22Rv1 (cell line): ENCODE measurements around the gene ASPSCR1.

Source experiments
- ZFX ChIP-seq: fragments of 450-650 bp; IDR thresholded peaks from 2 replicates; pipeline ENCODE4 v1.6.1; 2017; ENCODE audit warnings: antibody characterized with exemption, borderline replicate concordance
- TF ChIP-seq, protein P1 (sequence below): fragments of 450-650 bp; IDR thresholded peaks from 2 replicates; pipeline ENCODE4 v1.5.1; 2017; ENCODE audit warnings: mild to moderate bottlenecking

DNA sequence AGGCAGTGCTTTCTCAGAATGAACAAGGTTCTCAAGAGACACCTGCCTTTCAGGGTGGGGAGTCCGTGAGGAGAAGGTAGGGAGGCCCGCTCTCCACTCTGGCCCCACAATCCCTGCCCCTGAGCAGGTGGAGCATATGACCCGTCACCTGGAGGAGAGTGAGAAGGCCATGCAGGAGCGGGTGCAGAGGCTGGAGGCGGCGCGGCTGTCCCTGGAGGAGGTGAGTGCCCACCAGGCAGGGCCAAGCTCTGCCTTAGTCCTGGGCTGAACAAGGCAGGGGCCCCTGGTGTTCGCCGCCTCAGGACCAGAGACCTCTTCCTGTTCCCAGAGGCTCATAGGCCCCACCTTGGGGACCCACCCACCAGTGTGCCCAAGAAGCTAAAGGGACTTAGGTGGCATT lies 51.5 kb downstream of the ASPSCR1 start:
- TF ChIP-seq, protein P1, sequence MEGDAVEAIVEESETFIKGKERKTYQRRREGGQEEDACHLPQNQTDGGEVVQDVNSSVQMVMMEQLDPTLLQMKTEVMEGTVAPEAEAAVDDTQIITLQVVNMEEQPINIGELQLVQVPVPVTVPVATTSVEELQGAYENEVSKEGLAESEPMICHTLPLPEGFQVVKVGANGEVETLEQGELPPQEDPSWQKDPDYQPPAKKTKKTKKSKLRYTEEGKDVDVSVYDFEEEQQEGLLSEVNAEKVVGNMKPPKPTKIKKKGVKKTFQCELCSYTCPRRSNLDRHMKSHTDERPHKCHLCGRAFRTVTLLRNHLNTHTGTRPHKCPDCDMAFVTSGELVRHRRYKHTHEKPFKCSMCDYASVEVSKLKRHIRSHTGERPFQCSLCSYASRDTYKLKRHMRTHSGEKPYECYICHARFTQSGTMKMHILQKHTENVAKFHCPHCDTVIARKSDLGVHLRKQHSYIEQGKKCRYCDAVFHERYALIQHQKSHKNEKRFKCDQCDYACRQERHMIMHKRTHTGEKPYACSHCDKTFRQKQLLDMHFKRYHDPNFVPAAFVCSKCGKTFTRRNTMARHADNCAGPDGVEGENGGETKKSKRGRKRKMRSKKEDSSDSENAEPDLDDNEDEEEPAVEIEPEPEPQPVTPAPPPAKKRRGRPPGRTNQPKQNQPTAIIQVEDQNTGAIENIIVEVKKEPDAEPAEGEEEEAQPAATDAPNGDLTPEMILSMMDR, result no peak
- TF ChIP-seq ZFX, result no peak
